Measurements from ENCODE around the gene DENND1C.

DENND1C gene

GRCh38 chr19:6451583-6452222, 29.9 kb downstream of the DENND1C start:
- no peak for FAIRE-seq

GRCh38 chr19:6450166-6450565, 31.4 kb downstream of the DENND1C start:
- FAIRE-seq, result no peak

GRCh38 chr19:6448045-6448444, 33.5 kb downstream of the DENND1C start:
- no peak for FAIRE-seq

- no peak for FAIRE-seq
Observed at GRCh38 chr19:6446452-6446851, 35.1 kb downstream of the DENND1C start.

GRCh38 chr19:6443986-6444385, 37.6 kb downstream of the DENND1C start:
- FAIRE-seq, result no peak

- no peak for FAIRE-seq
Observed at GRCh38 chr19:6442087-6442688, 39.4 kb downstream of the DENND1C start.

- FAIRE-seq, result no peak
Observed at GRCh38 chr19:6440905-6441304, 40.7 kb downstream of the DENND1C start.

- no peak for FAIRE-seq
Observed at GRCh38 chr19:6439743-6440142, 41.8 kb downstream of the DENND1C start.

- no peak for FAIRE-seq
Observed at GRCh38 chr19:6433663-6434062, 47.9 kb downstream of the DENND1C start, which contains the start of gene SLC25A41. SLC25A41 (minus strand) TSS chr19:6433763; CDS start chr19:6433693, 70 bp downstream.

- no peak for FAIRE-seq
Observed at GRCh38 chr19:6433165-6433564, 48.4 kb downstream of the DENND1C start.

GRCh38 chr19:6431891-6432290, 49.7 kb downstream of the DENND1C start:
- FAIRE-seq, result no peak

GRCh38 chr19:6429419-6430221, 52.0 kb downstream of the DENND1C start:
- no peak for FAIRE-seq

GRCh38 chr19:6428692-6429418, 52.7 kb downstream of the DENND1C start:
- FAIRE-seq, result peak; percentile 95

- FAIRE-seq, result no peak
Observed at GRCh38 chr19:6427131-6427530, 54.5 kb downstream of the DENND1C start.

GRCh38 chr19:6425732-6426620, 55.6 kb downstream of the DENND1C start:
- no peak for FAIRE-seq

GRCh38 chr19:6424939-6425731, 56.5 kb downstream of the DENND1C start:
- FAIRE-seq, result peak; percentile 99

GRCh38 chr19:6424195-6424938, 57.2 kb downstream of the DENND1C start, which contains the start of gene KHSRP:
KHSRP (minus strand) TSS chr19:6424811; CDS start chr19:6424701, 110 bp downstream.
- FAIRE-seq, result no peak

GRCh38 chr19:6423499-6424194, 57.9 kb downstream of the DENND1C start:
- FAIRE-seq, result no peak

Measured in colon (tissue), 2 donors.